Measurements from ENCODE around the gene FRMD3. TPM values are rescaled to one million over a fixed set of nuclear protein-coding genes. Genes with fewer than 3 reads are reported as not detected.

Gene FRMD3
- total RNA-seq, 1 experiment from 2014 or later = 0.13 TPM

Small RNAs within 50 kb of the gene (small RNA-seq; reads per million reads assigned to genes)
- gene AL137847.3 = not detected
- gene RN7SKP242 = not detected
- gene RNU4-29P = not detected

Other genes starting within 250 kb of the FRMD3 start
- gene IDNK, start 84.7 kb upstream of the FRMD3 start, total RNA-seq (2014; rRNA removed; shearing (Covaris generic)) = 1.8 and 3.3 TPM in 2 replicates
- 79.2 and 82.4 TPM in 2 replicates for gene UBQLN1, start 169.6 kb upstream of the FRMD3 start, total RNA-seq (2014; rRNA removed; shearing (Covaris generic))